ENCODE results near the gene MAP1LC3B. TPM values are rescaled to one million over a fixed set of nuclear protein-coding genes. Genes with fewer than 3 reads are reported as not detected.

MAP1LC3B gene
- total RNA-seq, 1 donor from 2014 or later: 136 TPM

DNA sequence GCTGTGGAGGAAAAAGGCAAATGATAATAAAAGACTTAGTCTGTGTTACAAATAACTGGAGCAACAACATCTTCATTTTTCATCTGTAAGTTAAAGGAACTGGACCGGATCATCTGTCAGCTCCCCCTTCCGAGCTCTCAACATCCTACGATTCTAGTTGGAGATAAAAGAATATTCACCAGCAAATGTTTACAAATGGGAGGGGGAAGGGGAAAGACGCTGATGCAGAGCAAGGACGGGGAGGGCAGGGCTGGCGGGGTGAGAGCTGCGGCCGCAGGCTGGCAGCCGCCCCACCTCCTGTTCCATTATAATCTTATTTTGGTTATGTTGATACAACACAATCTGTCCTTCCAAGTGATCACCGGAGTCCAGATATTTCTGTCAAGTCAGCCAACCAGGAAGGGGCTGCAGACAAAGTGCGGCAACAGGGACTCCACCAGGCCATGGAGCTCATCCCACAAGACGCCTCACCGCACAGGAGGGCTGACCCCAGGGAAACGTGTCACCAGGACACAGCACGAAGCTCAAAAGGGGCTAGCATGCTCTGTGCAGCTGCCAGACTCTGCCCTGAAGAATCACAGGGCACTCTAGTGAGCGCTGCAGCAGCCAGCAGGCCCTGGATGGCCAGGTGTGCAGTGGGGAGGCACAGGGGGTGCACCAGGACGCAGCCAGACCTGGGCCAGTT lies 28.2 kb upstream of the MAP1LC3B start:
- H3K4me3 ChIP-seq (ENCODE audit: low read depth, low read length): no peak overlapping the region
- no peaks in the 10 kb centered on the region for H3K27me3 ChIP-seq (ENCODE audit: control insufficient read depth, insufficient read depth, low read length)
- no peaks in the 10 kb centered on the region for H3K36me3 ChIP-seq (ENCODE audit: control insufficient read depth, insufficient read depth, low read length)
- TF ChIP-seq, protein P1, sequence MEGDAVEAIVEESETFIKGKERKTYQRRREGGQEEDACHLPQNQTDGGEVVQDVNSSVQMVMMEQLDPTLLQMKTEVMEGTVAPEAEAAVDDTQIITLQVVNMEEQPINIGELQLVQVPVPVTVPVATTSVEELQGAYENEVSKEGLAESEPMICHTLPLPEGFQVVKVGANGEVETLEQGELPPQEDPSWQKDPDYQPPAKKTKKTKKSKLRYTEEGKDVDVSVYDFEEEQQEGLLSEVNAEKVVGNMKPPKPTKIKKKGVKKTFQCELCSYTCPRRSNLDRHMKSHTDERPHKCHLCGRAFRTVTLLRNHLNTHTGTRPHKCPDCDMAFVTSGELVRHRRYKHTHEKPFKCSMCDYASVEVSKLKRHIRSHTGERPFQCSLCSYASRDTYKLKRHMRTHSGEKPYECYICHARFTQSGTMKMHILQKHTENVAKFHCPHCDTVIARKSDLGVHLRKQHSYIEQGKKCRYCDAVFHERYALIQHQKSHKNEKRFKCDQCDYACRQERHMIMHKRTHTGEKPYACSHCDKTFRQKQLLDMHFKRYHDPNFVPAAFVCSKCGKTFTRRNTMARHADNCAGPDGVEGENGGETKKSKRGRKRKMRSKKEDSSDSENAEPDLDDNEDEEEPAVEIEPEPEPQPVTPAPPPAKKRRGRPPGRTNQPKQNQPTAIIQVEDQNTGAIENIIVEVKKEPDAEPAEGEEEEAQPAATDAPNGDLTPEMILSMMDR (IDR thresholded peaks at IDR 0.05; ENCODE audit: insufficient read depth, low read length, poor library complexity, severe bottlenecking): no peak
- DNase-seq (ENCODE audit: low read depth): no peak

DNA sequence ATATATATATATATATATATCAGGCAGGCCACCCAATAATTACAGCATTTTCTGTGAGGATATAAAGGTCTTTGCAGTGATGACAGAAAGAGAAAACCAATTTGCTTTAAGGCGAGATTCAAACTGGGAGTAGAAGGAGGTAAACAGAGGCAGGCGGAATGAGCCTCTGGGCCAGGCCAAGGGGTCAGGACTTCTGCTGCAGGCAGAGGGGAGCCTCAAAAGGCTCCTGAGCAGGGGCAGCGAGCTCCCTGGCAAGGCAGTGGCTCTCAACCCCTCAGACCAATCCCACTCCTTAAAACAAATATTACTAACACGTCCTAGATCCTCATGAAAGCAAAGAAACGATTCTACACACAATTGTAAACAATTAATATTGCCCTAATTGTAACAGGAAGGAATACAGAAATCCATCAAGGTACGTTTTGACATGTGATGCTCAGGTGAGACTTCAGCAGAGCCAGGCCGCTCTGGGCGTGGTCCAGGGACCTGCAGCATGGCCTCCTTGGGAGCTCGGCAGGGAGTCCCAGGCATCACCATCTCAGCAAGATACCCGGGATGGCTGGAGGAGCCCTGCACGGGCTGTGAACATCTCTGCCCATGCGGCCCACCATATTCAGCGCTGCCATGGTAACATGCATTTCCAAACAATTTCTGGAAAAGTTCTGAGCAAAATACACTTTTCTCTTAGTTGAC lies 27.0 kb upstream of the MAP1LC3B start:
- H3K27me3 ChIP-seq (ENCODE audit: control insufficient read depth, insufficient read depth, low read length): no peaks in the 10 kb centered on the region
- TF ChIP-seq, protein P1 (IDR thresholded peaks at IDR 0.05; ENCODE audit: insufficient read depth, low read length, poor library complexity, severe bottlenecking): no peak
- no peaks in the 10 kb centered on the region for H3K36me3 ChIP-seq (ENCODE audit: control insufficient read depth, insufficient read depth, low read length)
- no peak overlapping the region for H3K4me3 ChIP-seq (ENCODE audit: low read depth, low read length)
- DNase-seq (ENCODE audit: low read depth): no peak

DNA sequence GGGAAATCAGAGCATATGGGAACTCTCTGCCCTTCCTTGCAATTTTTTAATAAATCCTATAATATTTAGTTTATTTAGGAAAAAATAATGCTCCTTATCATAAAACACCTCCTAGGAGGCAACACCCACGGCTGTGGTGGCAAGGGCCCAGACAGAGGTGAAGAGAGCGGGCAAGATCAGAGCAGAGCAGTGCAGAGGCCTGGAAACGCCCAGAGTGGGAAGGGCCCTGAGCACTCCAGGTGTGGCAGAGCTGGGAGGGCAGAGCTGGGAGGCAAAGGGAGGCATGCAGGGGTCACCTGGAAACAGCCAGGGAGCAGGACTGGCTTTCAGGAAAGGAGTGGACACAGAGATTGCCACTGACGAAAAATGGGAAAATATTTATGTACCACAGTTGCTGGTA lies 25.8 kb upstream of the MAP1LC3B start:
- DNase-seq (ENCODE audit: low read depth): no peak
- Histone ChIP-seq H3K27me3 (ENCODE audit: control insufficient read depth, insufficient read depth, low read length) (no peaks in the 10 kb centered on the region), H3K4me3 (ENCODE audit: low read depth, low read length) (no peak overlapping the region), H3K36me3 (ENCODE audit: control insufficient read depth, insufficient read depth, low read length) (no peaks in the 10 kb centered on the region)
- TF ChIP-seq, protein P1 (IDR thresholded peaks at IDR 0.05; ENCODE audit: insufficient read depth, low read length, poor library complexity, severe bottlenecking): no peak

DNA sequence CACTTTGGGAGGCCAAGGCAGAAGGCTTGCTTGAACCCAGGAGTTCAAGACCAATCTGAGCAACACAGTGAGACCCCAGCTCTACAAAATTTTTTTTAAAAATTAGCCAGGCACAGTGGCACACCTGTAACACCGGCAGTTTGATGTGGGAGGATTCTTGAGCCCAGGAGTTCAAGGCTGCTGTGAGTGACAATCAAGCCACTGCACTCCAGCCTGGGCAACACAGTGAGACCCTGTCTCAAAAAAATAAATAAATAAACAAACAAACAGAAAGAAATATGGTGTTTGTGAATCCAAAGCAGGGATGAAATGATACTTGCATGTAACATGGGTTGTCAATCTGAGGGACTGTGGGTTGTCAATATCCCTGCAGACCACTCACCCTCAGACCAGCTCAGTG lies 25.2 kb upstream of the MAP1LC3B start:
- TF ChIP-seq, protein P1 (IDR thresholded peaks at IDR 0.05; ENCODE audit: insufficient read depth, low read length, poor library complexity, severe bottlenecking): no peak
- H3K4me3 ChIP-seq (ENCODE audit: low read depth, low read length): no peak overlapping the region
- H3K27me3 ChIP-seq (ENCODE audit: control insufficient read depth, insufficient read depth, low read length): no peaks in the 10 kb centered on the region
- no peaks in the 10 kb centered on the region for H3K36me3 ChIP-seq (ENCODE audit: control insufficient read depth, insufficient read depth, low read length)
- no peak for DNase-seq (ENCODE audit: low read depth)

DNA sequence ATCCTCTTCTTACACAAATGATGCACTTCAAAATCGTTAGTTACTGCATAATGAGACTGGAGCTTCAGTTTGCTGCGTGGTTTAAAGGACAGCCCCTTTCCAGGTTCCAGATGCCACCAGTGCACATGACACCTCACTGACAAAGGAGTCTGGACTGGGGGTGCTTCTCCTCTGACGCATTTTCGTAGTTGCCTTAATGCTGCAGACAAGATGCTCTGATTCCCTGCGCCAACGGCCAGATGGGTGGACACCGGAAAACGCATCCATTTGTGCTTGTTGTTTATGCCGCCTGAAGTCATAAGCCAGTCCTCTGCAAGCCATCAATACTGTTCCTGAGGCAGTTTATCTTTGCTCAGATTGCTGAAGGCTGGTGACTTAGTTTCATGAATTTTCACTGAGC lies 24.6 kb upstream of the MAP1LC3B start:
- Histone ChIP-seq H3K4me3 (ENCODE audit: low read depth, low read length) (no peak overlapping the region), H3K36me3 (ENCODE audit: control insufficient read depth, insufficient read depth, low read length) (no peaks in the 10 kb centered on the region), H3K27me3 (ENCODE audit: control insufficient read depth, insufficient read depth, low read length) (no peaks in the 10 kb centered on the region)
- TF ChIP-seq, protein P1 (IDR thresholded peaks at IDR 0.05; ENCODE audit: insufficient read depth, low read length, poor library complexity, severe bottlenecking): no peak
- no peak for DNase-seq (ENCODE audit: low read depth)

All from kidney epithelial cell (primary cell).